Gastrocnemius medialis (tissue), 4 donors: ENCODE data around the gene SIGLEC7.

Experiments used
- POLR2A ChIP-seq, 2 donors: fragments of 450-650 bp; IDR thresholded peaks; one replicate each; pipeline ENCODE4 v1.6.1; 2017; ENCODE audit warnings: antibody characterized with exemption in 2 of 2, mild to moderate bottlenecking in 2 of 2, moderate library complexity in 2 of 2
- TF ChIP-seq, protein P1 (sequence below), 5 experiments: fragments of 450-650 bp in 3 of 5; fragments of 200-600 bp in 2 of 5; sonication (generic) in 2 of 5; IDR thresholded peaks in 4 of 5; conservative IDR thresholded peaks in 1 of 5; 1 replicate in 4 of 5; 2 replicates in 1 of 5; pipeline ENCODE4 v1.5.1; 2016 to 2019; ENCODE audit warnings: antibody characterized with exemption in 5 of 5, mild to moderate bottlenecking in 3 of 5, moderate library complexity in 3 of 5

- TF ChIP-seq, protein P1, sequence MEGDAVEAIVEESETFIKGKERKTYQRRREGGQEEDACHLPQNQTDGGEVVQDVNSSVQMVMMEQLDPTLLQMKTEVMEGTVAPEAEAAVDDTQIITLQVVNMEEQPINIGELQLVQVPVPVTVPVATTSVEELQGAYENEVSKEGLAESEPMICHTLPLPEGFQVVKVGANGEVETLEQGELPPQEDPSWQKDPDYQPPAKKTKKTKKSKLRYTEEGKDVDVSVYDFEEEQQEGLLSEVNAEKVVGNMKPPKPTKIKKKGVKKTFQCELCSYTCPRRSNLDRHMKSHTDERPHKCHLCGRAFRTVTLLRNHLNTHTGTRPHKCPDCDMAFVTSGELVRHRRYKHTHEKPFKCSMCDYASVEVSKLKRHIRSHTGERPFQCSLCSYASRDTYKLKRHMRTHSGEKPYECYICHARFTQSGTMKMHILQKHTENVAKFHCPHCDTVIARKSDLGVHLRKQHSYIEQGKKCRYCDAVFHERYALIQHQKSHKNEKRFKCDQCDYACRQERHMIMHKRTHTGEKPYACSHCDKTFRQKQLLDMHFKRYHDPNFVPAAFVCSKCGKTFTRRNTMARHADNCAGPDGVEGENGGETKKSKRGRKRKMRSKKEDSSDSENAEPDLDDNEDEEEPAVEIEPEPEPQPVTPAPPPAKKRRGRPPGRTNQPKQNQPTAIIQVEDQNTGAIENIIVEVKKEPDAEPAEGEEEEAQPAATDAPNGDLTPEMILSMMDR (IDR thresholded peaks at IDR 0.05 in 4 of 5, conservative IDR thresholded peaks at IDR 0.05 in 1 of 5) = no peak
- no peak for TF ChIP-seq POLR2A (IDR thresholded peaks at IDR 0.05)
Measured at GRCh38 chr19:51139299-51140014, 2.6 kb upstream of the SIGLEC7 start.
